Testis (tissue), 2 donors: ENCODE results near the gene C1QTNF12.

Experiments used
- CTCF ChIP-seq, 3 experiments: fragments of 450-650 bp in 2 of 3; fragments of 200-600 bp in 1 of 3; sonication (generic) in 1 of 3; IDR thresholded peaks; one replicate each; pipeline ENCODE4 v1.5.1; 2016 to 2019; ENCODE audit warnings: antibody characterized with exemption in 3 of 3, mild to moderate bottlenecking in 2 of 3, moderate library complexity in 1 of 3
- POLR2A ChIP-seq: fragments of 450-650 bp; IDR thresholded peaks from one replicate; pipeline ENCODE4 v1.6.1; 2017; ENCODE audit warnings: antibody characterized with exemption, mild to moderate bottlenecking, moderate library complexity

DNA sequence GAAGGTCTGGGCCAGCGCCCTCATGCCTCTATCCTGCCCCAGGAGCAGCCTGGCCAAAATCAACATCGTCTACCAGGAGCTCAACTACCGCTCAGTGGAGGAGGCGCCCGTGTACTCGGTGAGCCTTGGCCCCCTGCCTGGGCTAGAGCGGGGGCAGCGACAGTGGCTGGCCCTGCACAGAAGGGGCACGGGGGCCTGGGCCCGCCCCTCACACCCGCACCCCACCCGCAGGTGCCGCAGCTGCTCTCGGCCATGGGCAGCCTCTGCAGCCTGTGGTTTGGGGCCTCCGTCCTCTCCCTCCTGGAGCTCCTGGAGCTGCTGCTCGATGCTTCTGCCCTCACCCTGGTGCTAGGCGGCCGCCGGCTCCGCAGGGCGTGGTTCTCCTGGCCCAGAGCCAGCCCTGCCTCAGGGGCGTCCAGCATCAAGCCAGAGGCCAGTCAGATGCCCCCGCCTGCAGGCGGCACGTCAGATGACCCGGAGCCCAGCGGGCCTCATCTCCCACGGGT is 44.6 kb upstream of the C1QTNF12 start:
- TF ChIP-seq CTCF (IDR thresholded peaks at IDR 0.05): no peak
- TF ChIP-seq POLR2A: no peak
